HCT116 (cell line): ENCODE measurements around the gene TMEM9. TPM values are rescaled to one million over a fixed set of nuclear protein-coding genes. Genes with fewer than 3 reads are reported as not detected.

ENCODE experiments used
- ATAC-seq: fragments of 200-7000 bp; cut with Tn5 transposase; 2 replicates; pipeline ENCODE4 v1.9.1; 2020; ENCODE audit warnings: mild to moderate bottlenecking, moderate library complexity
- BruUV-seq: library from RNA; stranded (reverse); fragments of 400-500 nt; replicated peaks from 2 replicates; lab custom pipeline; 2021; lab: Mats Ljungman, UMichigan
- CTCF ChIA-PET: fragments of 300-600 bp; sonication (Branson Sonifier 250); formaldehyde crosslinking; loops from one replicate; lab custom pipeline; 2021; ENCODE audit warnings: antibody characterized with exemption; lab: Charles Lee
- POLR2A ChIA-PET: fragments of 300-600, 350-600 bp; sonication (Branson Sonifier 250); formaldehyde crosslinking; loops from one replicate; lab custom pipeline; 2021; ENCODE audit warnings: antibody characterized with exemption; lab: Charles Lee
- RAD21 ChIA-PET, 2 experiments: fragments of 300-600 bp; sonication (Branson Sonifier 250); formaldehyde crosslinking; loops; one replicate each; lab custom pipeline; 2023; ENCODE audit warnings: low total read pairs in 2 of 2; ENCODE audit not compliant: uncharacterized antibody in 2 of 2, unreplicated experiment in 2 of 2, low non-redundant PET in 1 of 2; lab: Charles Lee
- DNase-seq: peaks from one replicate; pipeline ENCODE4 v3.0.0-alpha.2; 2010; ENCODE audit warnings: low read depth, low spot score
- H2AFZ ChIP-seq: fragments of 200-600 bp; shearing (Covaris generic), sonication (generic); 2 replicates; pipeline ENCODE4 v1.6.1; 2017; ENCODE audit warnings: low read depth, mixed run types, mixed read lengths, antibody characterized with exemption, low read length; ENCODE audit not compliant: poor library complexity, severe bottlenecking
- H3K27ac ChIP-seq: 2 replicates; pipeline ENCODE4 v1.5.1; 2012; ENCODE audit warnings: low read depth, low read length
- H3K27me3 ChIP-seq: fragments of 200-600 bp; sonication (generic); 2 replicates; pipeline ENCODE4 v1.6.1; 2016; ENCODE audit warnings: mixed run types, low read length, mixed read lengths; ENCODE audit not compliant: insufficient read depth
- H3K36me3 ChIP-seq, 2 experiments: fragments of 200-500 bp in 1 of 2; fragments of 200-600 bp in 1 of 2; sonication (Bioruptor generic) in 1 of 2; sonication (generic) in 1 of 2; 2 replicates each; pipeline versions ENCODE4 v1.5.1 to v1.6.1; 2014 to 2016; ENCODE audit warnings: low read length in 2 of 2, inconsistent platforms in 1 of 2, mixed read lengths in 1 of 2, mixed run types in 1 of 2; ENCODE audit not compliant: insufficient read depth in 2 of 2, control insufficient read depth in 1 of 2
- H3K4me1 ChIP-seq, 2 experiments: fragments of 200-600 bp in 1 of 2; sonication (generic) in 1 of 2; 2 replicates each; pipeline versions ENCODE4 v1.5.1 to v1.6.1; 2012 to 2017; ENCODE audit warnings: low read length in 2 of 2, inconsistent platforms in 1 of 2, mild to moderate bottlenecking in 1 of 2, mixed read lengths in 1 of 2, mixed run types in 1 of 2, moderate library complexity in 1 of 2; ENCODE audit not compliant: insufficient read depth in 2 of 2, control insufficient read depth in 1 of 2
- H3K4me2 ChIP-seq: fragments of 200-600 bp; sonication (generic); 2 replicates; pipeline ENCODE4 v1.6.1; 2017; ENCODE audit warnings: mixed run types, low read length, mixed read lengths
- H3K4me3 ChIP-seq, 2 experiments: fragments of 200-600 bp in 1 of 2; sonication (generic) in 1 of 2; replicated peaks in 1 of 2; 2 replicates each; pipeline ENCODE4 v1.5.1; 2011 to 2016; ENCODE audit warnings: low read length in 2 of 2, control low read depth in 1 of 2, low read depth in 1 of 2, mild to moderate bottlenecking in 1 of 2, mixed read lengths in 1 of 2, mixed run types in 1 of 2
- H3K79me2 ChIP-seq: fragments of 200-600 bp; sonication (generic); 2 replicates; pipeline ENCODE4 v1.6.1; 2017; ENCODE audit warnings: mild to moderate bottlenecking, mixed run types, low read length, moderate library complexity, mixed read lengths; ENCODE audit not compliant: insufficient read depth
- H3K9ac ChIP-seq: fragments of 200-600 bp; sonication (generic); 2 replicates; pipeline ENCODE4 v1.6.1; 2016; ENCODE audit warnings: low read length, mixed read lengths
- H3K9me2 ChIP-seq: fragments of 200-600 bp; sonication (generic), shearing (Covaris generic); 2 replicates; pipeline ENCODE4 v1.6.1; 2017; ENCODE audit warnings: mixed run types, mild to moderate bottlenecking, moderate library complexity; ENCODE audit not compliant: insufficient read depth
- H3K9me3 ChIP-seq, 2 experiments: fragments of 200-500 bp in 1 of 2; fragments of 200-600 bp in 1 of 2; sonication (Bioruptor generic) in 1 of 2; sonication (generic) in 1 of 2; 2 replicates each; pipeline ENCODE4 v1.6.1; 2014 to 2017; ENCODE audit warnings: low read length in 2 of 2, mixed read lengths in 2 of 2, inconsistent platforms in 1 of 2, low read depth in 1 of 2, mild to moderate bottlenecking in 1 of 2, mixed run types in 1 of 2, moderate library complexity in 1 of 2; ENCODE audit not compliant: control insufficient read depth in 1 of 2, insufficient read depth in 1 of 2
- H4K20me1 ChIP-seq: fragments of 200-600 bp; sonication (generic), shearing (Covaris generic); 2 replicates; pipeline ENCODE4 v1.6.1; 2017; ENCODE audit warnings: mixed run types, mild to moderate bottlenecking, moderate library complexity; ENCODE audit not compliant: insufficient read depth
- CBX3 ChIP-seq: IDR thresholded peaks from 2 replicates; pipeline ENCODE4 v1.6.1; 2012; ENCODE audit warnings: low read depth
- CEBPB ChIP-seq: IDR thresholded peaks from 2 replicates; pipeline ENCODE4 v1.6.1; 2012; ENCODE audit warnings: low read depth
- EGR1 ChIP-seq: IDR thresholded peaks from 2 replicates; pipeline ENCODE4 v1.6.1; 2012; ENCODE audit warnings: low read depth
- ELF1 ChIP-seq: IDR thresholded peaks from 2 replicates; pipeline ENCODE4 v1.6.1; 2012; ENCODE audit warnings: low read depth, borderline replicate concordance
- EZH2 ChIP-seq: fragments of 200-600 bp; sonication (generic); IDR thresholded peaks from 2 replicates; pipeline ENCODE4 v1.6.1; 2017; ENCODE audit warnings: antibody characterized with exemption, mixed run types
- EZH2phosphoT487 ChIP-seq: fragments of 200-600 bp; IDR thresholded peaks from 2 replicates; pipeline ENCODE4 v1.6.1; 2018; ENCODE audit warnings: antibody characterized with exemption, borderline replicate concordance
- FOSL1 ChIP-seq: IDR thresholded peaks from 2 replicates; pipeline ENCODE4 v1.6.1; 2012; ENCODE audit warnings: low read depth
- POLR2A ChIP-seq: IDR thresholded peaks from 2 replicates; pipeline ENCODE4 v1.7.0; 2011; ENCODE audit warnings: borderline replicate concordance; ENCODE audit not compliant: insufficient read depth, insufficient read length; ENCODE audit errors: extremely low read depth
- POLR2AphosphoS5 ChIP-seq: IDR thresholded peaks from 2 replicates; pipeline ENCODE4 v1.6.1; 2011; ENCODE audit warnings: mild to moderate bottlenecking, low read depth, low read length, moderate library complexity
- RAD21 ChIP-seq: IDR thresholded peaks from 2 replicates; pipeline ENCODE4 v1.6.1; 2012; ENCODE audit warnings: low read depth, mild to moderate bottlenecking
- SIN3A ChIP-seq: IDR thresholded peaks from 2 replicates; pipeline ENCODE4 v1.6.1; 2012; ENCODE audit warnings: low read depth
- SP1 ChIP-seq: IDR thresholded peaks from 2 replicates; pipeline ENCODE4 v1.6.1; 2012; ENCODE audit warnings: low read depth
- YY1 ChIP-seq: IDR thresholded peaks from 2 replicates; pipeline ENCODE4 v1.6.1; 2011; ENCODE audit warnings: low read length, low read depth, moderate library complexity, mild to moderate bottlenecking; ENCODE audit not compliant: insufficient replicate concordance; ENCODE audit errors: extremely low read depth
- ZNF274 ChIP-seq: fragments of 200-500 bp; sonication (Bioruptor generic); IDR thresholded peaks from 2 replicates; pipeline ENCODE4 v1.6.1; 2014; ENCODE audit warnings: mild to moderate bottlenecking, low read depth, low read length, inconsistent platforms
- intact Hi-C: fragments of 100-400 bp; cut with micrococcal nuclease; formaldehyde crosslinking; loops from 2 replicates; pipeline ENCODE4 v1.10.0; 2022
- total RNA-seq: library from RNA; stranded (reverse); gene quantifications from one replicate; pipeline ENCODE4 v1.2.1, GENCODE V29; 2021; ENCODE audit not compliant: unreplicated experiment
- TF ChIP-seq, protein P1 (sequence below): IDR thresholded peaks from 2 replicates; pipeline ENCODE4 v1.6.1; 2011; ENCODE audit warnings: mild to moderate bottlenecking, low read length, moderate library complexity; ENCODE audit not compliant: insufficient replicate concordance; ENCODE audit errors: extremely low read depth
- TF ChIP-seq, protein P2 (sequence below): IDR thresholded peaks from 2 replicates; pipeline ENCODE4 v1.6.1; 2012
- TF ChIP-seq, protein P3 (sequence below): IDR thresholded peaks from 2 replicates; pipeline ENCODE4 v1.6.1; 2012; ENCODE audit warnings: low read depth

The TMEM9 gene
- total RNA-seq, 1 experiment from 2014 or later: 66.3 TPM

DNA sequence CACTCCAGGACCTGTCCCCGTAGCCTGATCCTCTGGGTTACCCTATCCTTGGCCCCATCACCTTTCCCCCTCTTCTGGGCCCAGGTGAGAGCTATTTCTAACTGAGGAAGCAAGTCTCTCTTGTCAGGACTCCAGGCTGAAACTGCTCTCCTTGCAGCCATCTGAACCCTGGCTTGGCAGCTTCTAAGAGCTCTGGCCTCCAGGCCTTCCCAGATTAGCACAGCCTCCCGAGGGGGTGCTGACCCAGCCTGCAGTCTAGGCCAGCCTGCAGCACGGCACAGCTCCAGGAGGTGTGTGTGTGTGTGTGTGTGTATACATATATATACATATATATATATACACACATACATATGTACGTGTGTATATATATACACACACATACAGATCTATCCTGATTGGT is 59.4 kb downstream of the TMEM9 start:
- POLR2A ChIA-PET: no interaction called here
- no peak for ATAC-seq

More for the DNA sequence above, 59.4 kb downstream of the TMEM9 start:
- intact Hi-C loops: no loop called here
- TF ChIP-seq RAD21: no peak
- no peak for TF ChIP-seq EZH2
- no peak for TF ChIP-seq FOSL1
- TF ChIP-seq, protein P1, sequence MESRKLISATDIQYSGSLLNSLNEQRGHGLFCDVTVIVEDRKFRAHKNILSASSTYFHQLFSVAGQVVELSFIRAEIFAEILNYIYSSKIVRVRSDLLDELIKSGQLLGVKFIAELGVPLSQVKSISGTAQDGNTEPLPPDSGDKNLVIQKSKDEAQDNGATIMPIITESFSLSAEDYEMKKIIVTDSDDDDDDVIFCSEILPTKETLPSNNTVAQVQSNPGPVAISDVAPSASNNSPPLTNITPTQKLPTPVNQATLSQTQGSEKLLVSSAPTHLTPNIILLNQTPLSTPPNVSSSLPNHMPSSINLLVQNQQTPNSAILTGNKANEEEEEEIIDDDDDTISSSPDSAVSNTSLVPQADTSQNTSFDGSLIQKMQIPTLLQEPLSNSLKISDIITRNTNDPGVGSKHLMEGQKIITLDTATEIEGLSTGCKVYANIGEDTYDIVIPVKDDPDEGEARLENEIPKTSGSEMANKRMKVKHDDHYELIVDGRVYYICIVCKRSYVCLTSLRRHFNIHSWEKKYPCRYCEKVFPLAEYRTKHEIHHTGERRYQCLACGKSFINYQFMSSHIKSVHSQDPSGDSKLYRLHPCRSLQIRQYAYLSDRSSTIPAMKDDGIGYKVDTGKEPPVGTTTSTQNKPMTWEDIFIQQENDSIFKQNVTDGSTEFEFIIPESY: no peak
- TF ChIP-seq, protein P2, sequence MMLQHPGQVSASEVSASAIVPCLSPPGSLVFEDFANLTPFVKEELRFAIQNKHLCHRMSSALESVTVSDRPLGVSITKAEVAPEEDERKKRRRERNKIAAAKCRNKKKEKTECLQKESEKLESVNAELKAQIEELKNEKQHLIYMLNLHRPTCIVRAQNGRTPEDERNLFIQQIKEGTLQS: no peak
- no peak for TF ChIP-seq SP1
- no peak for TF ChIP-seq ELF1
- TF ChIP-seq SIN3A: no peak
- TF ChIP-seq POLR2A: no peak
- no peak for TF ChIP-seq ZNF274
- TF ChIP-seq, protein P3, sequence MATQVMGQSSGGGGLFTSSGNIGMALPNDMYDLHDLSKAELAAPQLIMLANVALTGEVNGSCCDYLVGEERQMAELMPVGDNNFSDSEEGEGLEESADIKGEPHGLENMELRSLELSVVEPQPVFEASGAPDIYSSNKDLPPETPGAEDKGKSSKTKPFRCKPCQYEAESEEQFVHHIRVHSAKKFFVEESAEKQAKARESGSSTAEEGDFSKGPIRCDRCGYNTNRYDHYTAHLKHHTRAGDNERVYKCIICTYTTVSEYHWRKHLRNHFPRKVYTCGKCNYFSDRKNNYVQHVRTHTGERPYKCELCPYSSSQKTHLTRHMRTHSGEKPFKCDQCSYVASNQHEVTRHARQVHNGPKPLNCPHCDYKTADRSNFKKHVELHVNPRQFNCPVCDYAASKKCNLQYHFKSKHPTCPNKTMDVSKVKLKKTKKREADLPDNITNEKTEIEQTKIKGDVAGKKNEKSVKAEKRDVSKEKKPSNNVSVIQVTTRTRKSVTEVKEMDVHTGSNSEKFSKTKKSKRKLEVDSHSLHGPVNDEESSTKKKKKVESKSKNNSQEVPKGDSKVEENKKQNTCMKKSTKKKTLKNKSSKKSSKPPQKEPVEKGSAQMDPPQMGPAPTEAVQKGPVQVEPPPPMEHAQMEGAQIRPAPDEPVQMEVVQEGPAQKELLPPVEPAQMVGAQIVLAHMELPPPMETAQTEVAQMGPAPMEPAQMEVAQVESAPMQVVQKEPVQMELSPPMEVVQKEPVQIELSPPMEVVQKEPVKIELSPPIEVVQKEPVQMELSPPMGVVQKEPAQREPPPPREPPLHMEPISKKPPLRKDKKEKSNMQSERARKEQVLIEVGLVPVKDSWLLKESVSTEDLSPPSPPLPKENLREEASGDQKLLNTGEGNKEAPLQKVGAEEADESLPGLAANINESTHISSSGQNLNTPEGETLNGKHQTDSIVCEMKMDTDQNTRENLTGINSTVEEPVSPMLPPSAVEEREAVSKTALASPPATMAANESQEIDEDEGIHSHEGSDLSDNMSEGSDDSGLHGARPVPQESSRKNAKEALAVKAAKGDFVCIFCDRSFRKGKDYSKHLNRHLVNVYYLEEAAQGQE: no peak
- TF ChIP-seq YY1: no peak
- TF ChIP-seq POLR2AphosphoS5: no peak
- no peak for TF ChIP-seq CBX3
- TF ChIP-seq EZH2phosphoT487: no peak
- TF ChIP-seq EGR1: no peak
- TF ChIP-seq CEBPB: no peak
- Histone ChIP-seq H3K9me3 (no peaks in the 10 kb centered on the region), H3K4me1 (no peaks in the 10 kb centered on the region), H3K9ac (no peak overlapping the region), H3K4me3 (no peak overlapping the region), H2AFZ (no peak overlapping the region), H3K9me2 (no peaks in the 10 kb centered on the region), H3K79me2 (no peaks in the 10 kb centered on the region), H4K20me1 (no peaks in the 10 kb centered on the region), H3K27me3 (no peaks in the 10 kb centered on the region), H3K4me2 (no peak overlapping the region), H3K27ac (no peak overlapping the region), H3K36me3 (no peaks in the 10 kb centered on the region)
- BruUV-seq: no TSS peak
- CTCF ChIA-PET: no interaction called here
- RAD21 ChIA-PET: no interaction called here
- DNase-seq: no peak
